Gastroesophageal sphincter (tissue), 4 donors: ENCODE results near the gene PRSS22. TPM values are rescaled to one million over a fixed set of nuclear protein-coding genes. Genes with fewer than 3 reads are reported as not detected.

ENCODE experiments used
- ATAC-seq: fragments of 150-250 bp; one replicate; pipeline ENCODE4 v1.9.1; 2016; ENCODE audit warnings: mild to moderate bottlenecking, moderate library complexity
- H3K27ac ChIP-seq, 4 donors: fragments of 200-600 bp; sonication (generic) in 3 of 4; 1 replicate in 3 of 4; 2 replicates in 1 of 4; pipeline ENCODE4 v1.5.1; 2016 to 2019
- H3K27me3 ChIP-seq: fragments of 200-600 bp; sonication (generic); one replicate; pipeline ENCODE4 v1.5.1; 2019
- H3K36me3 ChIP-seq, 2 donors: fragments of 200-600 bp; sonication (generic); one replicate each; pipeline ENCODE4 v1.5.1; 2019; ENCODE audit warnings: control low read depth in 1 of 2
- H3K4me1 ChIP-seq, 3 donors: fragments of 200-600 bp; sonication (generic); 1 replicate in 2 of 3; 2 replicates in 1 of 3; pipeline ENCODE4 v1.5.1; 2016 to 2019; ENCODE audit warnings: control low read depth in 2 of 3
- H3K4me3 ChIP-seq, 2 donors: fragments of 200-600 bp; sonication (generic); one replicate each; pipeline ENCODE4 v1.5.1; 2019; ENCODE audit warnings: mild to moderate bottlenecking in 1 of 2, moderate library complexity in 1 of 2
- H3K9me3 ChIP-seq, 3 donors: fragments of 200-600 bp; sonication (generic); one replicate each; pipeline ENCODE4 v1.5.1; 2017 to 2019; ENCODE audit warnings: control low read depth in 2 of 3
- CTCF ChIP-seq, 4 experiments: fragments of 200-600 bp in 2 of 4; fragments of 450-650 bp in 2 of 4; sonication (generic) in 1 of 4; IDR thresholded peaks; one replicate each; pipeline ENCODE4 v1.5.1; 2017 to 2019; ENCODE audit warnings: antibody characterized with exemption in 4 of 4, mild to moderate bottlenecking in 2 of 4, moderate library complexity in 2 of 4
- EP300 ChIP-seq: sonication (generic); formaldehyde crosslinking; IDR thresholded peaks from one replicate; pipeline ENCODE4 v1.6.1; 2017; ENCODE audit warnings: antibody characterized with exemption, mild to moderate bottlenecking
- POLR2A ChIP-seq, 2 donors: fragments of 450-650 bp; IDR thresholded peaks; one replicate each; pipeline ENCODE4 v1.6.1; 2017; ENCODE audit warnings: antibody characterized with exemption in 2 of 2, mild to moderate bottlenecking in 2 of 2, moderate library complexity in 1 of 2
- POLR2AphosphoS5 ChIP-seq: sonication (generic); formaldehyde crosslinking; IDR thresholded peaks from one replicate; pipeline ENCODE4 v1.6.1; 2017; ENCODE audit warnings: antibody characterized with exemption
- WGBS, 2 donors: methylation state at CpG; one replicate each; pipeline ENCODE4 v1.1.5; 2018; ENCODE audit warnings: low coverage in 1 of 2; 5-methylcytosine and 5-hydroxymethylcytosine counted together
- total RNA-seq, 4 donors: library from RNA; depleted of rRNA; stranded (reverse); fragments of >200 nt; gene quantifications; one replicate each; pipeline ENCODE4 v1.1.0, GENCODE V29; 2016

Gene PRSS22
- total RNA-seq, 4 donors from 2014 or later, result 1.0 to 2.7 TPM; not detected in 2

DNA sequence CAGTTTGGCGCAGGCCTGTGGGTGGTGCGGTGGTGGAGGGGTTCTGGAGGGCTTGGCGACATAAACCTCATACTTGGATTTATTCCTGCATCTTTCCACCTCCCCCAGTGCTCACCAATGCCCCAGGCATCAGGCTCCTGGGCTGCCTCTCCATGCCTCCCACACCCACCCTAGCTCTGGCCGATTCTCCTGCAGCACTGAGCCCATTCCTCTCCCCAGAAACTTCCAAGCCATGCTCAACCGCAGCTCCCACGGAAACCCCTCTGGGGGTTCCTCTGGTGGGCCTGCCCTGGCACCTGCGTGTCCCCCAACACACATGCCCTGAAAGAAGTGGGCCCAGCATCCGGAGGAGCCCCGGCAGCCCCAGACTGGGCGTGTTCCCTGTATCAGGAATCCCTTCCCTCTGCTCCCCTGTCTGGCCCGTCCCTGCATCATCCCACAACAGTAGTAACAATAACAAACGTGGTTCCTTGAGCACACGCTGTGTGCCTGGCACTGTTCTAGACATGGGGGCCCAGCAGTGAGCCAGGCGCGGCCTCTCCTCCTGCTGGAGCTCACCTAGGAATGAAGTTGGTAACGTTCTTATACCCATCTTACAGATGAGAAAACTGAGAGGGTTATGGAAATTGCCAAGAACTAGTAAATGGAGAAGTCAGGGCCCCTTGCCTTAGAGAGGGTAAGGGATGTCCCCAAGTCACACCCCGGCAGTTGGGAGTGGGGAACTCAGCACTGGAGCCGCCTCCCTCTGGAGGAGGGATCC is 38.6 kb downstream of the PRSS22 start:
- Histone ChIP-seq H3K36me3 (no peaks in the 10 kb centered on the region), H3K4me3 (no peak overlapping the region), H3K4me1 (no peaks in the 10 kb centered on the region), H3K27me3 (peaks cover 70% of the 10 kb centered on the region), H3K9me3 (no peaks in the 10 kb centered on the region), H3K27ac (no peak overlapping the region)
- 52 to 64% methylated on average over 3 to 7 of the region's 18 CpGs for WGBS, 2 donors
- no peak for TF ChIP-seq POLR2A (IDR thresholded peaks at IDR 0.05)
- no peak for TF ChIP-seq POLR2AphosphoS5
- no peak for TF ChIP-seq CTCF (IDR thresholded peaks at IDR 0.05)
- no peak for TF ChIP-seq EP300
- no peak for ATAC-seq

GRCh38 chr16:2818272-2818876 is 39.6 kb downstream of the PRSS22 start:
- no peaks in the 10 kb centered on the region for H3K4me1 ChIP-seq
- peaks cover 78% of the 10 kb centered on the region for H3K27me3 ChIP-seq
- no peaks in the 10 kb centered on the region for H3K9me3 ChIP-seq
- no peaks in the 10 kb centered on the region for H3K36me3 ChIP-seq
- WGBS, 2 donors, result 54 to 83% methylated on average over 4 to 7 of the region's 10 CpGs
- TF ChIP-seq POLR2AphosphoS5, result no peak
- no peak for TF ChIP-seq EP300
- TF ChIP-seq POLR2A (IDR thresholded peaks at IDR 0.05), result no peak
- TF ChIP-seq CTCF (IDR thresholded peaks at IDR 0.05), result no peak
- no peak overlapping the region for H3K4me3 ChIP-seq
- no peak for ATAC-seq
- no peak overlapping the region for H3K27ac ChIP-seq

GRCh38 chr16:2817340-2818271 is 40.4 kb downstream of the PRSS22 start:
- no peak for TF ChIP-seq POLR2AphosphoS5
- no peak for TF ChIP-seq POLR2A (IDR thresholded peaks at IDR 0.05)
- TF ChIP-seq CTCF (IDR thresholded peaks at IDR 0.05), result no peak
- TF ChIP-seq EP300, result no peak
- H3K4me3 ChIP-seq, result no peak overlapping the region
- H3K27me3 ChIP-seq, result peaks cover 86% of the 10 kb centered on the region

DNA sequence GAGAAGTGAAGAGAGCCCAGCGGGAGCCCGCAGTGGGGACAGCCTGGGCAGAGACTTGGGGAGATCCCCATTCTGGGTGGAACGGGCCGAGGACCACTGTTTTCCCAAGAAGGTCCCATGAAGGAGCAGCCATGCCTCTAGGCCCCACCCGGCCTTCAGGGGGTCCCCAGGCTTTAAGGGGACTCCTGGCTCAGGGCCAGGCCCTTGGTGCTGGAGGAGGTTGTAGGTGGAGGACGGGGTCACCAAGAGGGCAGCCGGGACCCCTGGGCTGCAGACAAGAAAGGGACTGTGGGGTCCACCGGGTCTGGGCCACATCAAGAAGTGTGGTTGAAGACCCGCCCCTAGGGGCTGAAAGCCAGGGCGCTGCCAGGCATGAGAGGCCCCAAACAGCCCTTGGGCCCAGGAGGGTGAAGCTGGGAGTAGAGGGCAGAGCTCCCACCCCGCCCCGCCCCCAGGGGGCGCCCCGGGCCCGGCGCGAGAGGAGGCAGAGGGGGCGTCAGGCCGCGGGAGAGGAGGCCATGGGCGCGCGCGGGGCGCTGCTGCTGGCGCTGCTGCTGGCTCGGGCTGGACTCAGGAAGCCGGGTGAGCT is 41.1 kb downstream of the PRSS22 start, which contains the start of gene PRSS21:
Gene PRSS21 (plus strand): TSS at position 487 of the 589 bp plus-strand sequence. CDS start 32 bp downstream, at position 519.
- TF ChIP-seq CTCF (IDR thresholded peaks at IDR 0.05) (peak in 1 of 4 experiments; percentile 11), POLR2A (IDR thresholded peaks at IDR 0.05) (no peak), EP300 (no peak)
- no peaks in the 10 kb centered on the region for H3K4me1 ChIP-seq
- H3K27me3 ChIP-seq, result peaks cover 91% of the 10 kb centered on the region
- no peak within 1 kb of the TSS for H3K4me3 ChIP-seq
- no peaks in the 10 kb centered on the region for H3K36me3 ChIP-seq
- H3K9me3 ChIP-seq, result no peaks in the 10 kb centered on the region
- WGBS, 2 donors, result 78 to 100% methylated on average over 3 of the region's 28 CpGs
- no peak within 1 kb of the TSS for H3K27ac ChIP-seq
- ATAC-seq, result no peak

More at GRCh38 chr16:2817340-2818271, 40.4 kb downstream of the PRSS22 start:
- H3K9me3 ChIP-seq, result no peaks in the 10 kb centered on the region
- 28% methylated on average over 9 of the region's 68 CpGs; no CpG with 5 or more reads in 1 of the 2 donors for WGBS, 2 donors
- no peak for ATAC-seq
- H3K27ac ChIP-seq, result no peak overlapping the region
- no peaks in the 10 kb centered on the region for H3K4me1 ChIP-seq
- no peaks in the 10 kb centered on the region for H3K36me3 ChIP-seq
